SK-N-SH (cell line): Measurements from ENCODE around the gene PNPLA8. TPM values are rescaled to one million over a fixed set of nuclear protein-coding genes. Genes with fewer than 3 reads are reported as not detected.

ENCODE experiments used
- polyA plus RNA-seq, 3 experiments: library from polyadenylated mRNA; depleted of rRNA; stranded (reverse); fragments of >200 nt; gene quantifications; 2 replicates each; pipeline ENCODE4 v1.2.3, GENCODE V29; 2012

The PNPLA8 gene
- polyA plus RNA-seq, 1 of the 3 experiments (the other 2 are of a cell fraction), result 7.2 TPM

Other genes with a start within 250 kb of the PNPLA8 start
- 1.1 and 5.1 TPM in 2 replicates for gene NRCAM, start 69.7 kb downstream of the PNPLA8 start, polyA plus RNA-seq (2012; rRNA removed)
- 4.2 and 5.3 TPM in 2 replicates for gene THAP5, start 43.6 kb upstream of the PNPLA8 start, polyA plus RNA-seq (2012; rRNA removed)
- gene DNAJB9, start 43.7 kb upstream of the PNPLA8 start, polyA plus RNA-seq (2012; rRNA removed), result 6.4 and 6.6 TPM in 2 replicates